HL-60 (cell line): Measurements from ENCODE around the gene GSTCD.

Experiments
- DNase-seq, 2 experiments: peaks; one replicate each; pipeline ENCODE4 v3.0.0-alpha.2; 2010 to 2020; ENCODE audit warnings: low read depth in 1 of 2, low spot score in 1 of 2
- H3K27ac ChIP-seq: fragments of 250-450 bp; sonication (Bioruptor Pico); replicated peaks from 2 replicates; pipeline ENCODE4 v1.5.1; 2020; ENCODE audit warnings: mild to moderate bottlenecking, moderate library complexity
- H3K27me3 ChIP-seq: fragments of 250-450 bp; sonication (Bioruptor Pico); 2 replicates; pipeline ENCODE4 v1.5.1; 2021; ENCODE audit warnings: mild to moderate bottlenecking, moderate library complexity; ENCODE audit not compliant: insufficient read depth, poor library complexity, severe bottlenecking
- H3K4me3 ChIP-seq: replicated peaks from 2 replicates; pipeline ENCODE4 v1.5.1; 2011; ENCODE audit warnings: mild to moderate bottlenecking, control low read depth, low read length; ENCODE audit not compliant: insufficient read depth
- GABPA ChIP-seq: IDR thresholded peaks from 2 replicates; pipeline ENCODE4 v1.6.1; 2012; ENCODE audit warnings: low read depth
- POLR2AphosphoS5 ChIP-seq: IDR thresholded peaks from 2 replicates; pipeline ENCODE4 v1.6.1; 2012; ENCODE audit warnings: low read depth
- SPI1 ChIP-seq: IDR thresholded peaks from 2 replicates; pipeline ENCODE4 v1.6.1; 2012; ENCODE audit warnings: low read depth, mild to moderate bottlenecking, borderline replicate concordance
- TF ChIP-seq, protein P1 (sequence below): IDR thresholded peaks from 2 replicates; pipeline ENCODE4 v1.6.1; 2012; ENCODE audit warnings: low read depth; ENCODE audit not compliant: insufficient replicate concordance
- TF ChIP-seq, protein P2 (sequence below): IDR thresholded peaks from one replicate; pipeline ENCODE4 v1.5.1; 2011; ENCODE audit warnings: low read length, control low read depth, inconsistent platforms; ENCODE audit not compliant: insufficient read depth

The GSTCD gene

DNA sequence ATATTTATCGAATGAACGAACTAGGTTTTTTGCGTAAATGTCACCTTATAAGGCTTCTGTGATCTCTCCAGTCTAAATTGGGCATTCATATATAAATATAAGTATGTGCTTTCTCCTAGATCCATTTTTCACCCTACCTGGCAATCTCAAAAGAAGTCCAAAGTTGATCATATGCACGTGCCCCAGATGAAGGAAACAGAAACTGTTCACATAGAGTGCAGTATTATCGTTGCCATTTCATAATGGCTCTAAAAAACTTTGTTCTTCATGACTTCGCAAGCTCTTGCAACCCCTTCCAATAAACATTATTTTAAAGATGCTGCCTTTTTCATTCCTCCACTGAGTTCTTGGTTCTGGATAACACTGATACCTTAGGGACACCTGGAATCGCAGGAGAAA lies 803 bp upstream of the GSTCD start:
- Histone ChIP-seq H3K4me3 (peak overlapping the region; percentile 75), H3K27me3 (no peaks in the 10 kb centered on the region), H3K27ac (peak overlapping the region; percentile 94)
- DNase-seq, result no peak
- TF ChIP-seq SPI1 (no peak), POLR2AphosphoS5 (no peak), GABPA (no peak)
- TF ChIP-seq, protein P1, sequence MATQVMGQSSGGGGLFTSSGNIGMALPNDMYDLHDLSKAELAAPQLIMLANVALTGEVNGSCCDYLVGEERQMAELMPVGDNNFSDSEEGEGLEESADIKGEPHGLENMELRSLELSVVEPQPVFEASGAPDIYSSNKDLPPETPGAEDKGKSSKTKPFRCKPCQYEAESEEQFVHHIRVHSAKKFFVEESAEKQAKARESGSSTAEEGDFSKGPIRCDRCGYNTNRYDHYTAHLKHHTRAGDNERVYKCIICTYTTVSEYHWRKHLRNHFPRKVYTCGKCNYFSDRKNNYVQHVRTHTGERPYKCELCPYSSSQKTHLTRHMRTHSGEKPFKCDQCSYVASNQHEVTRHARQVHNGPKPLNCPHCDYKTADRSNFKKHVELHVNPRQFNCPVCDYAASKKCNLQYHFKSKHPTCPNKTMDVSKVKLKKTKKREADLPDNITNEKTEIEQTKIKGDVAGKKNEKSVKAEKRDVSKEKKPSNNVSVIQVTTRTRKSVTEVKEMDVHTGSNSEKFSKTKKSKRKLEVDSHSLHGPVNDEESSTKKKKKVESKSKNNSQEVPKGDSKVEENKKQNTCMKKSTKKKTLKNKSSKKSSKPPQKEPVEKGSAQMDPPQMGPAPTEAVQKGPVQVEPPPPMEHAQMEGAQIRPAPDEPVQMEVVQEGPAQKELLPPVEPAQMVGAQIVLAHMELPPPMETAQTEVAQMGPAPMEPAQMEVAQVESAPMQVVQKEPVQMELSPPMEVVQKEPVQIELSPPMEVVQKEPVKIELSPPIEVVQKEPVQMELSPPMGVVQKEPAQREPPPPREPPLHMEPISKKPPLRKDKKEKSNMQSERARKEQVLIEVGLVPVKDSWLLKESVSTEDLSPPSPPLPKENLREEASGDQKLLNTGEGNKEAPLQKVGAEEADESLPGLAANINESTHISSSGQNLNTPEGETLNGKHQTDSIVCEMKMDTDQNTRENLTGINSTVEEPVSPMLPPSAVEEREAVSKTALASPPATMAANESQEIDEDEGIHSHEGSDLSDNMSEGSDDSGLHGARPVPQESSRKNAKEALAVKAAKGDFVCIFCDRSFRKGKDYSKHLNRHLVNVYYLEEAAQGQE, result no peak
- TF ChIP-seq, protein P2, sequence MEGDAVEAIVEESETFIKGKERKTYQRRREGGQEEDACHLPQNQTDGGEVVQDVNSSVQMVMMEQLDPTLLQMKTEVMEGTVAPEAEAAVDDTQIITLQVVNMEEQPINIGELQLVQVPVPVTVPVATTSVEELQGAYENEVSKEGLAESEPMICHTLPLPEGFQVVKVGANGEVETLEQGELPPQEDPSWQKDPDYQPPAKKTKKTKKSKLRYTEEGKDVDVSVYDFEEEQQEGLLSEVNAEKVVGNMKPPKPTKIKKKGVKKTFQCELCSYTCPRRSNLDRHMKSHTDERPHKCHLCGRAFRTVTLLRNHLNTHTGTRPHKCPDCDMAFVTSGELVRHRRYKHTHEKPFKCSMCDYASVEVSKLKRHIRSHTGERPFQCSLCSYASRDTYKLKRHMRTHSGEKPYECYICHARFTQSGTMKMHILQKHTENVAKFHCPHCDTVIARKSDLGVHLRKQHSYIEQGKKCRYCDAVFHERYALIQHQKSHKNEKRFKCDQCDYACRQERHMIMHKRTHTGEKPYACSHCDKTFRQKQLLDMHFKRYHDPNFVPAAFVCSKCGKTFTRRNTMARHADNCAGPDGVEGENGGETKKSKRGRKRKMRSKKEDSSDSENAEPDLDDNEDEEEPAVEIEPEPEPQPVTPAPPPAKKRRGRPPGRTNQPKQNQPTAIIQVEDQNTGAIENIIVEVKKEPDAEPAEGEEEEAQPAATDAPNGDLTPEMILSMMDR, result no peak

DNA sequence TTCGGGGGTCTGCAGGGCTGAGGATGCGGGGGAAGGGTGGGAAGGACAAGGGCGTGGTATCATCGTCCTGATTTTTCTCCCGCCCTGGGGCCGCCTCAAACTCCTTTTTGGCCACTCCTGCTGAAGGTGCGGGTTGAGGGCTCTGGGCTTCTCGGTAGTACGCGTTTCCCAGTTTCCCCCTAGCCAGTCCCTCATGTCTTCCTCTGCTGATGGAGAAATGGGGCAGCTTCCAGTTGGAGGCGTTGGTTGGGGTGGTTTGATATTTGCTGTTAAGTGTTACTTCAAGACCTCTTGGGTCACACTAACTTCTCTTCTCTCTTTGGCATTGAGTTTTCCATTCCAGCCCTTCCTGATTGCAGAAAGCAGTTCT lies 482 bp downstream of the GSTCD start:
- peak overlapping the region; percentile 94 for H3K27ac ChIP-seq
- TF ChIP-seq GABPA (no peak), SPI1 (no peak), POLR2AphosphoS5 (no peak)
- TF ChIP-seq, protein P2, result no peak
- TF ChIP-seq, protein P1, result no peak
- H3K27me3 ChIP-seq, result no peaks in the 10 kb centered on the region
- DNase-seq, result peak in 1 of 2 experiments; percentile 42
- peak overlapping the region; percentile 75 for H3K4me3 ChIP-seq

DNA sequence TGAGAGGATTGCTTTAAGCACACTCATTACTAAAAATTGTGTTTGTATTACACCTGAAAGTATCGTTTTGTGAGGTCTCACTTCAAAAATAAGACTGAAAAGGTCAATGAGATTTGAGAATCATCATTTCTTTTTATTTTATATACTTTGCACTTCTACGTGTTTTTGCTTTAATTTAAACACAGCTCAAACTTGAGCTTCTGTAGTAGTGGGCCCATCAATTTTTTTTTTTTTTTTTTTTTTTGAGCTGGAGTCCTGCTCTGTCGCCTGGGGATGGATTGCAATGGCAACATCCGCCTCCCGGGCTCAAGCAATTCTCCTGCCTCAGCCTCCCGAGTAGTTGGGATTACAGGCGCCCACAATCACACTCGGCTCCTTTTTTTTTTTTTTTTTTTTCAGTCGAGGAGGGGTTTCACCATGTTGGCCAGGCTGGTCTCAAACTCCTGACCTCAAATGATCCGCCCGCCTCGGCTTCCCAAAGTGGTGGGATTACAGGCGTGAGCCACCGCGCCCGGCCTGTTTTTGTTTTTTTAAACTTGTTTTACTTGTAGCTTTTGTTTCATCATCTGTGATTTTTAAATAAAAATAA lies 1.5 kb downstream of the GSTCD start:
- Histone ChIP-seq H3K27me3 (no peaks in the 10 kb centered on the region), H3K4me3 (no peak overlapping the region), H3K27ac (peak overlapping the region; percentile 94)
- DNase-seq, result no peak
- TF ChIP-seq, protein P2, result no peak
- TF ChIP-seq, protein P1, result no peak
- TF ChIP-seq POLR2AphosphoS5 (no peak), GABPA (no peak), SPI1 (no peak)
